HG03460 (cell line): ENCODE results near the gene DNAAF2.
"Not testable (repeated sequence)": the region's sequence is repeated elsewhere in the genome, so short reads cannot be mapped to it uniquely, and the experiment has no call there.

Experiments
- ATAC-seq: cut with Tn5 transposase; IDR thresholded peaks from one replicate; pipeline ENCODE4 v1.9.1; 2021; ENCODE audit not compliant: unreplicated experiment

DNAAF2 gene

DNA sequence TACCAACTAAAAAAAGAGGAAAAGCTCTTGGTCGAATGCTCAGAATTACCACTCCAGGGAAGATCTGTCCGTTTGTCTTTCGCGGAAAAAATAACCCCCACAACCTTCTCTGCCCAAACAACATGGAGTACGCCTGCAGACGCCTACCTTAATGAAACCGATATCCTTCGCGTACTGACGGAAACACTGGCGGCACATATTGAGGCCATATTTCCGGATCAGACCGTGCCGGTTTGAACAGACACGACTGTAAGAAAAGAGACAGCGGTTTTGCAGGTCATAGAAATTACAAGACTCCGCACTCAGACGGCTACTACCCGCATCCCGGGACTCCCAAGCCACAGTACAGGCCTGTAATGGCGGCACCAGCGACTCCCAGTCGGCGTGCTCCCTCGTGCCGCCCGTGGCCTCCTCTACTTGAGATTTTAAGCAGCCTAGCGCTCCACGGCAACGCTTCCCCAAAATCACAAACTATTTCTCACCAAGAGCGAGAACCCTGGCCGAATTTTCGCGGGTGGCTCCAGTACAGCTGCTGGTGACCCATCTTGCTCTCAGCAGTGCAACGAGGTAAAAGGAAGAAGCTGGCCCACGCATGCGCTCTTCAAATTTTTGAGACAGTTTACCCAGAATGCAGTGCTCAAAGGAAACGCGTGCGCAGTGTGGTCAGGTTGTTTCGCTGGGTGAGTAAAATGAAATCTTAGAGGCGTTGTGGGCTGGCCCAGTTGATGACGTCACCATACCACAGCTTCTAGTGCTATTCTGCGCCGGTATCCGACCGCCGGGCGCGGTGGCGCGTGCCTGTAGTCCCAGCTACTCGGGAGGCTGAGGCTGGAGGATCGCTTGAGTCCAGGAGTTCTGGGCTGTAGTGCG is 49.0 kb downstream of the DNAAF2 start, which contains the start of gene RPS29:
Gene RPS29, minus strand, starts transcription at position 578 of the 870 bp plus-strand sequence. Its CDS starts 34 bp downstream, at position 544.
- peak; percentile 91 for ATAC-seq

DNA sequence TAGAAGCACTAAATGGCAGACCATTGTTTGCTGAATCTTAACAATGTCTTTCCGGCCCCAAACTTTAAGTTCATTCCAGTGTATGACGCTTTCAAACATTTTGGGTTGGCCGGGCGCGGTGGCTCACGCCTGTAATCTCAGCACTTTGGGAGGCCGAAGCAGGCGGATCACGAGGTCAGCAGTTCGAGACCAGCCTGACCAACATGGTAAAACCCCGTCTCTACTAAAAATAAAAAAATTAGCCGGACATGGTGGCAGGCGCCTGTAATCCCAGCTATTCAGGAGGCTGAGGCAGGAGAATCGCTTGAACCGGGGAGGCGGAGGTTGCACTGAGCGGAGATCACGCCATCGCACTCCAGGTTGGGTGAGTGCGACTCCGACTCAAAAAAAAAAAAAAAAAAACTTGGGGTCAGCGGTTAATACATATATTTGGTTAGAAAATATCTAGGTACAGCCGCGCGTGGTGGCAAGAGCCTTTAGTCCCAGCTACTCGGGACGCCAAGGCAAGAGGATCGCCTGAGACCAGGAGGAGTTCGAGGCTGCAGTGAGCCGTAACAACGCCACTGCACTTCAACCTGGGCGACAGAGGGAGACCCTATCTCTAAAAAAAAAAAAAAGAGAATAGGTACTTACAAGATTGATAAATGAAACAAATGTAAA is 49.9 kb downstream of the DNAAF2 start:
- ATAC-seq, result not testable (repeated sequence)

DNA sequence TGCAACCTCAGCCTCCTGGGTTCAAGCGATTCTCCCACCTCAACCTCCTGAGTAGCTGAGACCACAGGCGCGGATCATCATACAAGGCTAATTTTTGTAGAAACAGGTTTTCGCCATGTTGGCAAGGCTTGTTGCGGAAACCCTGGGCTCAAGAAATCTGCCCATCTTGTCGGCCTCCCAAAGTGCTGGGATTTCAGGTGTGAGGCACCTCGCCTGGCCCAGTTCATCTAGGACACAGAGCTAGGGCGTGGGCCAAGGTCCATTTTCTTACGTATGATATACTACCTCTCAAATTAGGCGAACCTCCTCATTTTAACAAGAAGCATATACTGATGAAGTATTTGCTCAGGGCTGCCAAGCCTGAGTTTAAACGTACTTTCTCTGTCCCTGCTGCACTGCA is 51.0 kb downstream of the DNAAF2 start:
- no peak for ATAC-seq

DNA sequence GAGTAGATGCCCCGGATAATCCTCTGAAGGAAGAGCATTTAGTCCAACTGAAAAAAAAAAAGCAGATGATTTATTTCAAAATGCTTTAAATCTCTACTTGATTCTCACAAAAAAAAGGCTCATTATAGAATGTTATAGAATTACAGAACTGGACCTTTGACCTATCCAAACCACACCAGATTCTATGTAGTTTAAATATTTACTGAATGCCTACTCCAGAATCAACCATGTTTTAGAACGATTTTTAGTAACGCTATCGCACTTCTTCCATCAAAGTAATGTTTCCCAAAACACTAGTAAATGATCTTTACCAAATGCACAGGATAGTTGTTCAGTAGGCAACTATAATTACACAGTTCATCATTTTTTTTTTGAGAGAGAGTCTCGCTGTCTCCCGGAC is 51.4 kb downstream of the DNAAF2 start:
- no peak for ATAC-seq

DNA sequence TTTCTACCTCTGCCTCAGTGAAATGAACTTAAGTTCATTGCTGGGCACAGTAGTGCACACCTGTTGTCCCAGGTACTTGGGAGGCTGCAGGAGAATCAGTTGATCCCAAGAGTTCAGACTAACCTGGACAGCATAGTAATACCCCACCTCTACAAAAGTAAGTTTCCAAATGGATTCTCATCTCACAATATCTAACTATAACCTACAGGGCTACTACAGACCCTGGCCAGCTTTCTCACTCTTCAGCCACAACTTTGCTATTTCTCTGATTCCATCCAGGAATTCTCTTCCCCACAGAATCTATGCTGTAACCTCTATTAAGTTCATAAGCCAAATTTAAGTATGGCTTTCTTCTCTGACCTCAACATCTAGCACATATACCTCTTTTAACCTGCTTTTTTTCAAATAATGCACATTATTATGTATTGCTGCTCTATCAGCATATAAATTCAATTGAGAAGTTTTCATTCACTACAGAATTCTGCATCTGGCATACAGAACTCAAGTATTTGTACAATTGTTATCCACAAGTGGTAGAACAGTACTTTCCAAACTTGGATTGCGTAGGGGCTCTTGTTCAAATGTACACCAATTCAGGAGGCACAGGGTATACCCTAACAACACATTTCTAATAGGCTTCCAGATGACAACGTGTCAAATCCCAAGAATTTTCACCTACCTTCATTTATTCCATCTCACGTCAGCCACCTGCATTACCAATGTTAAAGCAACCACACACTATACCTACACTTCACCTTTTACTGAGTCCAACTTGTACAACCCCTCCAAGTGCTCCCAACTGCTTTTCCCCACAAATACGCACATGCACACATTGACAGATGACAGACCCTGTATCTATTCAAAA is 52.7 kb downstream of the DNAAF2 start:
- ATAC-seq, result no peak

DNA sequence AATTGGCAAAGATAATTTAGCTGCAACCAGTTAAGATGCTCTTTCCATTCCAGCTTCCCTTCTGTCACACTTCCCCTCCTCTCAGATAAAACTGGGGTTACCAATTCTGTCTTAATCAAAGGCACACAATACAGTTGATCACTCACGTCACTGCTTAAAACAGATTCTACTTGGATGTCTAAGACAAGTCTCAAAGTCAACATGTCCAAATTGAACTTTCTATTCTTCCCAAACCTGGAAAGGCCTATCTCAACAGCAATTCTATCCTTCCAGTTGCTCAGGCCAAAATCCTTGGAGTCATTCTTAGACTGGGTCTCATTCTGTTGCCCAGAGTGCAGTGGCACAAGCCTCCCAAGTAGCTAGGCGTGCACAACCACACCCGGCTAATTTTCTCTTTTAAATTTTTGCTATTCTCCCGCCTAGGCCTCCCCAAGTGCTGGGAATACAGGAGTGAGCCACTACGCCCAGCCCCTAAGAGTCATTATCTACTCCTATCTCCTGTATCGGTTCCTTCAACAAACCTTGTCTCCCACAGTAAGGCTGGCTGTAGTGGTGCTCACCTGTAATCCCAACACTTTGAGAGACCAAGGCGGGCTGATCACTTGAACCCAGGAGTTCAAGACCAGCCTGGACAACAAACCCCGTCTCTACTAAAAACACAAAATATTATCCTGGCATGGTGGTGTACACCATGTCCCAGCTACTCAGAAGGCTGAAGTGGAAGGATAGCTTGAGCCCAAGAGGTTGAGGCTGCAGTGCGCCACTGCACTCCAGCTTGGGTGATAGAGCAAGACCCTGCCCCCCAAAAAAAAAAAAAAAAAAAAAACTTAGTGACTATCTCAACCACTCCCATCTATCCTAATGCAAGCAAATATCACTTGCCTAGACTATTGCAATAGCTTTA is 53.6 kb downstream of the DNAAF2 start:
- no peak for ATAC-seq

DNA sequence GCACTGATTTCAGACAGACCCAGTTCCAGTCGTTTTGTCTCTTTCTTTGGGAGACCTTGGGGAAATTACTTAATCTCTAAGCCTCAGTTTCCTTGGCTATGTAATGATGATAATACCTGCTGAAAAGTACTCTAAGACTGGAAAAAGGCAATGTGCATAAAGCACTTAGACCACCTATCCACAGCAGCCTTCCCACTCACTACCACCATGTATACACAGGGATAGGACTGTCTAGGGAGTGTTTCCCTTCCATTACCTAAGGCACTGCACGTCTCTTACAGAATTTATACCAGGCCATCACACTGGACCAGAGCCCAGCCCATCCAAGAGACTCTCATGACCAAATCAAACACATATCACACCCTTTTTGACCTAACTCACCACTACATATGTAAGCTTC is 55.2 kb downstream of the DNAAF2 start:
- ATAC-seq, result no peak

DNA sequence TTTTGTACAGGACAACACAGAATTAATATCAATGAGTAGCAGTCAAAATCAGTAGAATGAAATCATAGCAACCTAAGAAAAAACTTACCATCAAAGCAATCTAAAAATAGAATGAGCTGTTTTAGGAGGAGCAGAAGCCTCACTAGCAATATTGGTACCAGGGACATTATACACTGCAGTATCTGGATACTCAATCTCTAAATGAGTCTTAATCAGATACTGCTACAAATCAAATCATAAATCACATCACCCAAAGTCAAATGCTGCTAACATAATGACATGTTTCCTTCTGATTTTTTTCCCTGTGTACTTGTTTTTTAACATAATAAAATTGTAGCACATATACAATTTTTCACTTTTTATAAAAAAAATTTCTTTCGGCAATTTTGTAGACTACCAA is 56.9 kb downstream of the DNAAF2 start:
- ATAC-seq, result no peak
